DOHH2 (cell line): ENCODE data around the gene CD40LG.

Experiments used
- H3F3A ChIP-seq: fragments of 200-600 bp; sonication (generic), shearing (Covaris generic); 2 replicates; pipeline ENCODE4 v1.6.0; 2016; ENCODE audit warnings: antibody characterized with exemption, mild to moderate bottlenecking; ENCODE audit not compliant: control insufficient read depth, insufficient read depth
- H3K27ac ChIP-seq: fragments of 200-600 bp; sonication (generic); 2 replicates; pipeline ENCODE4 v1.5.1; 2014; ENCODE audit warnings: low read depth, mild to moderate bottlenecking, low read length, moderate library complexity
- H3K27me3 ChIP-seq: fragments of 200-600 bp; sonication (generic); 2 replicates; pipeline ENCODE4 v1.6.1; 2014; ENCODE audit warnings: mild to moderate bottlenecking, low read length, mixed read lengths; ENCODE audit not compliant: control insufficient read depth
- H3K36me3 ChIP-seq: fragments of 200-600 bp; sonication (generic); 2 replicates; pipeline ENCODE4 v1.6.1; 2014; ENCODE audit warnings: mild to moderate bottlenecking, low read length, moderate library complexity, mixed read lengths; ENCODE audit not compliant: control insufficient read depth
- H3K4me1 ChIP-seq: fragments of 200-600 bp; sonication (generic); 2 replicates; pipeline ENCODE4 v1.6.1; 2014; ENCODE audit warnings: mild to moderate bottlenecking, low read length, mixed read lengths; ENCODE audit not compliant: control insufficient read depth
- H3K4me2 ChIP-seq: fragments of 200-600 bp; sonication (generic); 2 replicates; pipeline ENCODE4 v1.6.0; 2014; ENCODE audit warnings: mild to moderate bottlenecking, low read length, moderate library complexity
- H3K4me3 ChIP-seq: fragments of 200-600 bp; sonication (generic); 2 replicates; pipeline ENCODE4 v1.5.1; 2014; ENCODE audit warnings: mild to moderate bottlenecking, low read length, mixed read lengths
- H3K79me2 ChIP-seq: fragments of 200-600 bp; sonication (generic); 2 replicates; pipeline ENCODE4 v1.6.1; 2014; ENCODE audit warnings: mild to moderate bottlenecking, low read length, mixed read lengths; ENCODE audit not compliant: control insufficient read depth
- H3K9me2 ChIP-seq: fragments of 200-600 bp; sonication (generic); replicated peaks from 2 replicates; pipeline ENCODE4 v1.6.1; 2014; ENCODE audit warnings: mild to moderate bottlenecking, low read length, mixed read lengths; ENCODE audit not compliant: control insufficient read depth
- H3K9me3 ChIP-seq: fragments of 200-600 bp; sonication (generic); 2 replicates; pipeline ENCODE4 v1.6.1; 2014; ENCODE audit warnings: antibody characterized with exemption, low read length, mixed read lengths; ENCODE audit not compliant: control insufficient read depth, insufficient read depth
- H4K20me1 ChIP-seq: fragments of 200-600 bp; sonication (generic); 2 replicates; pipeline ENCODE4 v1.6.0; 2014; ENCODE audit warnings: low read depth, mild to moderate bottlenecking, antibody characterized with exemption, low read length, moderate library complexity; ENCODE audit not compliant: control insufficient read depth, insufficient read depth
- EZH2phosphoT487 ChIP-seq: fragments of 200-600 bp; sonication (generic); IDR thresholded peaks from 2 replicates; pipeline ENCODE4 v1.6.1; 2017; ENCODE audit warnings: borderline replicate concordance, mild to moderate bottlenecking, antibody characterized with exemption, low read length, moderate library complexity, mixed read lengths
- TF ChIP-seq, protein P1 (sequence below): fragments of 200-600 bp; sonication (generic); IDR thresholded peaks from one replicate; pipeline ENCODE4 v1.5.1; 2014; ENCODE audit warnings: antibody characterized with exemption, mild to moderate bottlenecking, low read depth, low read length; ENCODE audit not compliant: poor library complexity, severe bottlenecking

Gene CD40LG

GRCh38 chrX:136635235-136635634 lies 12.7 kb upstream of the CD40LG start:
- Histone ChIP-seq H3K36me3 (no peaks in the 10 kb centered on the region), H3K9me2 (no peaks in the 10 kb centered on the region), H3F3A (no peaks in the 10 kb centered on the region), H3K4me3 (no peak overlapping the region), H4K20me1 (no peaks in the 10 kb centered on the region), H3K79me2 (no peaks in the 10 kb centered on the region), H3K9me3 (no peaks in the 10 kb centered on the region), H3K4me2 (peak overlapping the region; percentile 8), H3K27me3 (no peaks in the 10 kb centered on the region), H3K4me1 (peaks cover 12% of the 10 kb centered on the region), H3K27ac (no peak overlapping the region)
- no peak for TF ChIP-seq EZH2phosphoT487
- TF ChIP-seq, protein P1, sequence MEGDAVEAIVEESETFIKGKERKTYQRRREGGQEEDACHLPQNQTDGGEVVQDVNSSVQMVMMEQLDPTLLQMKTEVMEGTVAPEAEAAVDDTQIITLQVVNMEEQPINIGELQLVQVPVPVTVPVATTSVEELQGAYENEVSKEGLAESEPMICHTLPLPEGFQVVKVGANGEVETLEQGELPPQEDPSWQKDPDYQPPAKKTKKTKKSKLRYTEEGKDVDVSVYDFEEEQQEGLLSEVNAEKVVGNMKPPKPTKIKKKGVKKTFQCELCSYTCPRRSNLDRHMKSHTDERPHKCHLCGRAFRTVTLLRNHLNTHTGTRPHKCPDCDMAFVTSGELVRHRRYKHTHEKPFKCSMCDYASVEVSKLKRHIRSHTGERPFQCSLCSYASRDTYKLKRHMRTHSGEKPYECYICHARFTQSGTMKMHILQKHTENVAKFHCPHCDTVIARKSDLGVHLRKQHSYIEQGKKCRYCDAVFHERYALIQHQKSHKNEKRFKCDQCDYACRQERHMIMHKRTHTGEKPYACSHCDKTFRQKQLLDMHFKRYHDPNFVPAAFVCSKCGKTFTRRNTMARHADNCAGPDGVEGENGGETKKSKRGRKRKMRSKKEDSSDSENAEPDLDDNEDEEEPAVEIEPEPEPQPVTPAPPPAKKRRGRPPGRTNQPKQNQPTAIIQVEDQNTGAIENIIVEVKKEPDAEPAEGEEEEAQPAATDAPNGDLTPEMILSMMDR: no peak

GRCh38 chrX:136636121-136636520 lies 11.8 kb upstream of the CD40LG start:
- no peaks in the 10 kb centered on the region for H3K9me2 ChIP-seq
- H3K4me1 ChIP-seq: peaks cover 12% of the 10 kb centered on the region
- H3K4me2 ChIP-seq: no peak overlapping the region
- no peak overlapping the region for H3K27ac ChIP-seq
- no peaks in the 10 kb centered on the region for H3K27me3 ChIP-seq
- no peaks in the 10 kb centered on the region for H3K79me2 ChIP-seq
- TF ChIP-seq, protein P1: no peak
- no peak for TF ChIP-seq EZH2phosphoT487
- no peak overlapping the region for H3K4me3 ChIP-seq
- H3F3A ChIP-seq: no peaks in the 10 kb centered on the region
- no peaks in the 10 kb centered on the region for H4K20me1 ChIP-seq
- H3K36me3 ChIP-seq: no peaks in the 10 kb centered on the region
- H3K9me3 ChIP-seq: no peaks in the 10 kb centered on the region

DNA sequence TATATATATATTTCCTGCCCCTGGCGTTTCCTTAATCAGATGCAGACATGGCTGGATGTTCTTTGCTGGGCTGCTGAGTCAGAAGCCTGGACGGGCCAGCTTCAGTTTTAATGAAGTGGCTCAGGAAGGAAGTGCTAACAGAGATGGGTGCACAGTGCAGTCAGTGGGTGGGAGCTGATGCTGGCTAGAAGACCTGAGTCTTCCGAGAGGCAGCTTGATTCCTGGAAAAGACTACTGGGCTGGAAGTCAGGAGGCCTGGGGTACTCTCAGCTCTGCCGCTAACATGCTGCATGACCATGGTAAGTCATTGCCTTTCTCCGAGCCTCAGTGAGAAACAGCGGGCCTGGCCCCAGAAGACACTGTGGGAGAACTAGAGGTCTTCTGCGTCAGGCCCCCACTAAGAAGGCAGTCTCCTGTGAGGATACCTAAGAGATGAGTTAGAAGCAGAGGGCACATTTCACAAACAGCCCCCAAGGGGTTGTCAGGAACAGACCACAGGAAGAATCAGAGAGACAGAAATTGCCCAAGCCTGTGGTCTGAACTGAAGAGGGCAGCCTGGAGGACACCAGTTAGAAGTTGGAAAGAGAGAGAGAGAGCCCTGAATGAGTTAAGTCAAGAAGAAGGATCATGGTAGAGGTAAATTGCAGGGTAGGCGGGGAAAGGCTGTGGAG lies 8.3 kb upstream of the CD40LG start:
- Histone ChIP-seq H3K9me3 (no peaks in the 10 kb centered on the region), H3K27me3 (no peaks in the 10 kb centered on the region), H4K20me1 (no peaks in the 10 kb centered on the region), H3F3A (no peaks in the 10 kb centered on the region), H3K36me3 (no peaks in the 10 kb centered on the region), H3K27ac (no peak overlapping the region), H3K4me2 (no peak overlapping the region), H3K4me3 (no peak overlapping the region), H3K4me1 (peaks cover 12% of the 10 kb centered on the region), H3K9me2 (no peaks in the 10 kb centered on the region), H3K79me2 (no peaks in the 10 kb centered on the region)
- TF ChIP-seq, protein P1: no peak
- no peak for TF ChIP-seq EZH2phosphoT487
